Tongue (tissue), 3 donors: Measurements from ENCODE around the gene ZNF90. TPM values are rescaled to one million over a fixed set of nuclear protein-coding genes. Genes with fewer than 3 reads are reported as not detected.
"Not testable (repeated sequence)": the region's sequence is repeated elsewhere in the genome, so short reads cannot be mapped to it uniquely, and the experiment has no call there.

Experiments
- DNase-seq: peaks from one replicate; pipeline ENCODE4 v3.0.0-alpha.2; 2015
- small RNA-seq: library from RNA; depleted of rRNA; stranded (forward); fragments of <200 nt; gene quantifications from one replicate; pipeline ENCODE3, GENCODE V24; 2014; ENCODE audit warnings: low replicate concordance
- total RNA-seq: library from RNA; depleted of rRNA; stranded (reverse); fragments of >200 nt; gene quantifications from one replicate; pipeline ENCODE4 v1.2.3, GENCODE V29; 2014

Gene ZNF90
- total RNA-seq, 1 donor from 2014 or later: 4.1 TPM

- no peak for DNase-seq
Observed at GRCh38 chr19:20103091-20103740, 25.4 kb downstream of the ZNF90 start.

GRCh38 chr19:20107301-20107700 lies 29.5 kb downstream of the ZNF90 start:
- DNase-seq: no peak

- DNase-seq: not testable (repeated sequence)
Observed at GRCh38 chr19:20118064-20118839, 40.5 kb downstream of the ZNF90 start.

- DNase-seq: no peak
Observed at GRCh38 chr19:20124879-20125278, 47.1 kb downstream of the ZNF90 start.

GRCh38 chr19:20132933-20133332 lies 55.1 kb downstream of the ZNF90 start:
- not testable (repeated sequence) for DNase-seq

GRCh38 chr19:20137714-20138113 lies 59.9 kb downstream of the ZNF90 start:
- DNase-seq: not testable (repeated sequence)

- no peak for DNase-seq
Observed at GRCh38 chr19:20151617-20152145, 73.9 kb downstream of the ZNF90 start.

- peak; percentile 35 for DNase-seq
Observed at GRCh38 chr19:20152506-20152905, 74.7 kb downstream of the ZNF90 start.

- DNase-seq: no peak
Observed at GRCh38 chr19:20153281-20153680, 75.5 kb downstream of the ZNF90 start.

- DNase-seq: no peak
Observed at GRCh38 chr19:20154636-20155035, 76.8 kb downstream of the ZNF90 start.

- no peak for DNase-seq
Observed at GRCh38 chr19:20162821-20163220, 85.0 kb downstream of the ZNF90 start.

- no peak for DNase-seq
Observed at GRCh38 chr19:20164456-20164855, 86.7 kb downstream of the ZNF90 start.

GRCh38 chr19:20165971-20166592 lies 88.3 kb downstream of the ZNF90 start:
- no peak for DNase-seq

- peak; percentile 99 for DNase-seq
Observed at GRCh38 chr19:20167020-20167644, 89.3 kb downstream of the ZNF90 start, which contains the start of gene ZNF486. TSS of gene ZNF486 (plus strand) at chr19:20167214. CDS start at chr19:20167331, 117 bp downstream.

GRCh38 chr19:20167651-20168122 lies 89.9 kb downstream of the ZNF90 start:
- DNase-seq: peak; percentile 48

Small RNA genes lying within 50 kb of the gene (small RNA-seq; reads per million reads assigned to genes)
- gene AC006539.3: not detected

Other genes with a start within 250 kb of the ZNF90 start
- gene ZNF253, start 212.1 kb upstream of the ZNF90 start, total RNA-seq: 9.1 TPM
- gene ZNF93, start 177.1 kb upstream of the ZNF90 start, total RNA-seq: 12.3 TPM
- gene ZNF682, start 38.5 kb upstream of the ZNF90 start, total RNA-seq: 6.4 TPM
- 9.5 TPM for gene ZNF486, start 89.2 kb downstream of the ZNF90 start, total RNA-seq